KOPT-K1 (cell line): Measurements from ENCODE around the gene TMEM147.

ENCODE experiments used
- H3K27ac ChIP-seq: fragments of 200-600 bp; sonication (generic); 2 replicates; pipeline ENCODE4 v1.5.1; 2016; ENCODE audit warnings: antibody characterized with exemption, mild to moderate bottlenecking, low read depth, low read length; ENCODE audit not compliant: poor library complexity, severe bottlenecking
- H3K36me3 ChIP-seq: fragments of 200-600 bp; sonication (generic); 2 replicates; pipeline ENCODE4 v1.5.1; 2017; ENCODE audit warnings: antibody characterized with exemption, mild to moderate bottlenecking, low read length, moderate library complexity; ENCODE audit not compliant: insufficient read depth
- H3K9me3 ChIP-seq: fragments of 200-600 bp; sonication (generic); 2 replicates; pipeline ENCODE4 v1.5.1; 2017; ENCODE audit warnings: antibody characterized with exemption, low read length, mild to moderate bottlenecking; ENCODE audit not compliant: insufficient read depth, poor library complexity, severe bottlenecking

Gene TMEM147

GRCh38 chr19:35531291-35531690 lies 14.1 kb upstream of the TMEM147 start:
- no peaks in the 10 kb centered on the region for H3K9me3 ChIP-seq
- H3K36me3 ChIP-seq = no peaks in the 10 kb centered on the region
- H3K27ac ChIP-seq = no peak overlapping the region

GRCh38 chr19:35533201-35533821 lies 12.1 kb upstream of the TMEM147 start, which contains the start of gene GAPDHS:
GAPDHS (plus strand) TSS chr19:35533456; CDS start chr19:35533528, 72 bp downstream.
- H3K36me3 ChIP-seq = no peaks in the 10 kb centered on the region
- H3K27ac ChIP-seq = no peak within 1 kb of the TSS
- H3K9me3 ChIP-seq = no peaks in the 10 kb centered on the region

- H3K9me3 ChIP-seq = no peaks in the 10 kb centered on the region
- no peak overlapping the region for H3K27ac ChIP-seq
Observed at GRCh38 chr19:35533822-35534392, 11.5 kb upstream of the TMEM147 start.

GRCh38 chr19:35534803-35535480 lies 10.5 kb upstream of the TMEM147 start:
- Histone ChIP-seq H3K27ac (no peak overlapping the region), H3K9me3 (no peaks in the 10 kb centered on the region), H3K36me3 (no peaks in the 10 kb centered on the region)

More at GRCh38 chr19:35533822-35534392, 11.5 kb upstream of the TMEM147 start:
- no peaks in the 10 kb centered on the region for H3K36me3 ChIP-seq

DNA sequence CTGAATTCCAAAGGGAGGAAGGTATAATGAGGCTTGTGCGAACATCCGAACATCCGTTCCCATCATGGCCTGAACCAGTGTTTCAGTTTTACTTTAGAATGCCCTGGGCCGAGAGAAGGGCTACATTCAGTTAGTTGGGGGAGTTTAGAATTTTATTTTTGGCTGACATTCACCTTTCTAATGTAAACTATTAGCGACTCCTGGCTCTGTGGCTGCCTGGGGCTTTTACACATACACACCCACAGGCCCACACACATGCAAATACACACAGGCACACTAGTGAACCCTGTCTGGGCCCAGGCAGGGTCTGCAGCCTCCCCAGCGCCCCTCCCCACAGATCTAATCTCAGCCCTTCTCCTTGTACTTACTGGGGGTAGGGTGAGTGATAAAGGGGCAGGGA lies 6.1 kb upstream of the TMEM147 start:
- Histone ChIP-seq H3K9me3 (no peaks in the 10 kb centered on the region), H3K36me3 (no peaks in the 10 kb centered on the region), H3K27ac (no peak overlapping the region)

DNA sequence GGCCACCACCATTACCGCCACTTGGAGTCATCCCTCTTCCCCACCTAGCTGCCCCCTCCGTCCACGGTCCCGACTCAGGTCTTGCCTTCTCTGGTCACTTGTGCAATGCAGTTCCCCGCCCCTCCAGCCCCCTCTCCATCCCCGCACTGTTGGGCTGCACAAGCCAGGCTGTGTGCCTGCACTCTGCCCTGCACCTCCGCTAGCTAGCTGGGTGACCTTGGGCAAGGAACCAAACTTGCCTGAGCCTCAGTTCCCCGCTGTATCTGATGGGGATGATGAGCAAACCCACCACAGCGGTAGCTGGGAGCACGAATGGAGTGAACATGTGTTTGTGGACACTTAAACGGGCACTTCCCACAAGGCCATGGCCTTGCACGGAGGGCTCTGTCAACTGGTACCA lies 5.6 kb upstream of the TMEM147 start:
- Histone ChIP-seq H3K27ac (no peak overlapping the region), H3K9me3 (no peaks in the 10 kb centered on the region), H3K36me3 (no peaks in the 10 kb centered on the region)

GRCh38 chr19:35540356-35540927 lies 5.0 kb upstream of the TMEM147 start:
- no peaks in the 10 kb centered on the region for H3K36me3 ChIP-seq
- H3K27ac ChIP-seq = no peak overlapping the region
- H3K9me3 ChIP-seq = no peaks in the 10 kb centered on the region

- no peaks in the 10 kb centered on the region for H3K36me3 ChIP-seq
- no peaks in the 10 kb centered on the region for H3K9me3 ChIP-seq
- H3K27ac ChIP-seq = no peak overlapping the region
Observed at GRCh38 chr19:35542209-35542608, 3.2 kb upstream of the TMEM147 start.

DNA sequence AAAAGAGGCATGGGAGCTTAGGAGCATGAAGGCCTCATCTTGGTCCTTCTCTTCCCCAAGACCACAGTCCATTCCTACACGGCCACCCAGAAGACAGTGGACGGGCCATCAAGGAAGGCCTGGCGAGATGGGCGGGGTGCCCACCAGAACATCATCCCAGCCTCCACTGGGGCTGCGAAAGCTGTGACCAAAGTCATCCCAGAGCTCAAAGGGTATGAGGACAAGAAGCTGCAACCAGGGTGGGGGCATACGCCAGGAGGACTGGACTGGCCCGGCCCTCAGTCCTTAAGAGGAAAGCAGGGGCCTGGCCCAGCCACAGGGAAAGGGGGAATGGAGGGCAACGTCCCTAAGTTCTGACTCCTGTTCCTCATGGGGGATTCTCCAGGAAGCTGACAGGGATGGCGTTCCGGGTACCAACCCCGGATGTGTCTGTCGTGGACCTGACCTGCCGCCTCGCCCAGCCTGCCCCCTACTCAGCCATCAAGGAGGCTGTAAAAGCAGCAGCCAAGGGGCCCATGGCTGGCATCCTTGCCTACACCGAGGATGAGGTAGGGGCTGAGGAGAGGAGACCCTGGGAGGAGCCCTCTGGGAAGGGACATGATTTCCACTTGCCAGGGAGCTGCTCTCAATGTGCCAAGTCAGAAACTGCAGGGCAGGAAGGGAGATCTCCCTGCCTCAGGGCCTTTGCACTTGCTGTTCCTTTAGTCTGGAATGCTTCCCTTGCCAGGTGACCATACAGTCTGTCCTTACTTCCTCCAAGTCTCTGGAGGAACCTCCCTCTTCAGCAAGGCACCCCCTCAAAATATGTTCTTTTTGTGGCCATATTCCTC lies 1.9 kb upstream of the TMEM147 start:
- Histone ChIP-seq H3K9me3 (no peaks in the 10 kb centered on the region), H3K36me3 (no peaks in the 10 kb centered on the region), H3K27ac (no peak overlapping the region)

DNA sequence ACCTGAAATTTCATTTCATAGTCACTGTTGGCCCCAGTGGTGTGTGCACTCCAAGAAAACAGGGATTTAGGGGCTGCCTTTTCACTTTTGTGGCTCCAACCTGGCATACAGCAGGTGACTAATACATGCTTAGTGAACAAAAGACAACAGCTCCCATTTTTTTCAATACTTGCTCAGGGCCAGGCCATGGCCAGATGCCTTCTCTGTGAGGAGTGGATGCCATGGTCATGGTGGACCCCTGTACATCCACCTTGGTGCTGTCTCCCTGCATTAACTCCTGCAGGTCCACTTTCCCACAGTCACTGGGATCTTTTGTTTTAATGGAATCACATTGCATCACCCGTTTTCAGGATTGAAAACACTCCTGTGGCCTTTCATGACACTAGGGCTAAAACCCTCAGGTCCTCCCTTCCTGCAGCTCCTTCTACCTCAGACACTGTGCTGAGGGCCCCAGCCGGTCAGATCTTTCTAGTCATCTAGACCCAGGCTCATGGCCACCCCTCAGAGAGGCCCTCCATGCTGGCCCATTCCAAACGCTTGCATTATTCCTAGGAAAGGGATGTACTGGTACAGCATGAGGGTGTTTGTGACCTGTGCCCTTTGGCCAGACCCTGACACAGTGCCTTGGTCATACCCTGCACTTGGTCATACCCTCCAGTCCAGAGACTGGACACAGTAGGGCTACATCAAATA lies 1.2 kb upstream of the TMEM147 start:
- Histone ChIP-seq H3K36me3 (no peaks in the 10 kb centered on the region), H3K27ac (no peak overlapping the region), H3K9me3 (no peaks in the 10 kb centered on the region)

DNA sequence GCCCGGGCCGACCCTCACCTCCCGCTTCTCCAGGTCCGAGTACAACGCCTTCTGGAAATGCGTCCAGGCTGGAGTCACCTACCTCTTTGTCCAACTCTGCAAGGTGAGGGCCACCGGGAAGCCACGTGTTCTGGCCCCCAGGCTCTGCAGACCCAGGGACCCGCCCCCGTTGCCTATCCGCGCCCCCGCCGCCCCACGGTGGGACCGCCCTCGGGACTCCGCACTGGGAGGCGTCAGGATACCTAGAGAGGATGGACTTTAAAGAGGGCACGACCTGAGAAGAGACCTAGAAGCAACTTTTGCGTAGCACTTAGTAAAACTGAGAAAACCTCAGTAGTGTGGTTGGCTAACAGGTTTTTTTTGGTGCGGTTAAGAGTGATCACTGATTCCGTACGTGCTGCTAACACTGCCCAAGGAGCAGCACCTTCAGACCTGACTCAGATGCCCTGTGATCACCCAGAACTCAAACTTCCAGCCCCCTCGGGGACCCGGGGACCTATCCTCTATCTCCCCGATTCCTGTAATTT lies 492 bp downstream of the TMEM147 start:
- H3K27ac ChIP-seq = peak overlapping the region; percentile 71
- no peaks in the 10 kb centered on the region for H3K36me3 ChIP-seq
- H3K9me3 ChIP-seq = no peaks in the 10 kb centered on the region

DNA sequence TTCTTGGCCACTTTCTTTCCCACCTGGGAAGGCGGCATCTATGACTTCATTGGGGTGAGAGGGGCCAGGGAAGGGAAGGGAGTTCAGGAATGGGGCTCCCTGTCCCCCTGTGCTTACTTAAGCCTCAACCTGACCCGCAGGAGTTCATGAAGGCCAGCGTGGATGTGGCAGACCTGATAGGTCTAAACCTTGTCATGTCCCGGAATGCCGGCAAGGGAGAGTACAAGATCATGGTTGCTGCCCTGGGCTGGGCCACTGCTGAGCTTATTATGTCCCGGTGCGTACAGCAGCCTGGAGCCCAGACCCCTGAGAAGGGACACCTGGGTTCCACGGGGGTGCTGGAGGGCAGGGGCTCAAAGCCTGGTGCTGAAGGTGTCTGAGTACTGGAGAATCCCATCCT lies 1.1 kb downstream of the TMEM147 start:
- Histone ChIP-seq H3K27ac (peak overlapping the region; percentile 71), H3K36me3 (no peaks in the 10 kb centered on the region), H3K9me3 (no peaks in the 10 kb centered on the region)

GRCh38 chr19:35549174-35549788 lies 3.9 kb downstream of the TMEM147 start:
- no peak overlapping the region for H3K27ac ChIP-seq
- no peaks in the 10 kb centered on the region for H3K36me3 ChIP-seq
- H3K9me3 ChIP-seq = no peaks in the 10 kb centered on the region
